ENCODE results near the gene TMEM141. TPM values are rescaled to one million over a fixed set of nuclear protein-coding genes. Genes with fewer than 3 reads are reported as not detected.
"Not testable (repeated sequence)": the region's sequence is repeated elsewhere in the genome, so short reads cannot be mapped to it uniquely, and the experiment has no call there.

TMEM141 gene
- total and polyA plus RNA-seq, 12 donors, result 48.1 to 107 (median 64.1) TPM

DNA sequence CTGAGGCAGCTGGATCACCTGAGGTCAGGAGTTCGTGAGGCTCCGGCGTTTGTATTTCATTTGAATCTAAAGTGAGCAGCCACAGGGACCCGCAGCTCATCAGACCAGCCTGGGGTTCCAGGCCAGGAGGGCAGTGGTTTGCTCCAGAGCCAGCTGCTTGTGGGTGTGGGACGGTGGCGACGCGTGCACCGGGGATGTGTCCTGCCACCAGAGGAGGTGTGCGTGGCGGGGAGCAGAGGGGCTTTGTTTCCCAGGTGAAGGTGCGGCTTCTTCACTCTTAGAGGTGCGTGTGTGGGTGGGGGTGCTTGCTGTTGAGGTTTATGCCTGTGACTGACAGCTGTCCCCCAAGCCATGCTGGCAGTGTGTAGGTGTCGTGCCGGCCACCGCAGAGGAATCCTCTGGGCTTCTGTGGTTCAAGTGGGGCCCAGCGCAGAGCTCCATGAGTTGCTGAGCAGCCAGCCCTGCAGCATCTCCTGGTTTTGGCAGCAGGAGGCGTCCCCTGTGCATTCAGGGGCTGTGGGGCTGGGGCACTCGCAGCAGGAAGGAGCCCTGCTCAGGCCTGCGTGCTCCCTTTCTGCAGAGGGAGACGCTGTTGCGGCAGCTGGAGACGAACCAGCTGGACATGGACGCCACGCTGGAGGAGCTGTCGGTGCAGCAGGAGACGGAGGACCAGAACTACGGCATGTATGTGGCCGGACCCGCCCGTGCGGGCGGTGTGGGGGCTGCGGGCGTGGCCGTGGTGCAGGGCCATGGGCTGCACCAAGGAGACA, 44.2 kb downstream of the TMEM141 start:
- intact Hi-C loops (cut with DNase I), result no loop called here
- DNase-seq (peak in 1 of 2 donors; percentile 11), ATAC-seq (no peak)
- no peaks in the 10 kb centered on the region for H3K27me3 ChIP-seq
- no peak for TF ChIP-seq CTCF (IDR thresholded peaks at IDR 0.05)
- peaks cover 0 to 87% (median 25%) of the 10 kb centered on the region in 9 donors for H3K36me3 ChIP-seq
- WGBS, 2 donors, result 91% methylated on average over 36 of the region's 36 CpGs
- no peak overlapping the region for H3K27ac ChIP-seq
- H3K4me3 ChIP-seq, result no peak overlapping the region
- no peaks in the 10 kb centered on the region for H3K4me1 ChIP-seq
- no peaks in the 10 kb centered on the region for H3K9me3 ChIP-seq

DNA sequence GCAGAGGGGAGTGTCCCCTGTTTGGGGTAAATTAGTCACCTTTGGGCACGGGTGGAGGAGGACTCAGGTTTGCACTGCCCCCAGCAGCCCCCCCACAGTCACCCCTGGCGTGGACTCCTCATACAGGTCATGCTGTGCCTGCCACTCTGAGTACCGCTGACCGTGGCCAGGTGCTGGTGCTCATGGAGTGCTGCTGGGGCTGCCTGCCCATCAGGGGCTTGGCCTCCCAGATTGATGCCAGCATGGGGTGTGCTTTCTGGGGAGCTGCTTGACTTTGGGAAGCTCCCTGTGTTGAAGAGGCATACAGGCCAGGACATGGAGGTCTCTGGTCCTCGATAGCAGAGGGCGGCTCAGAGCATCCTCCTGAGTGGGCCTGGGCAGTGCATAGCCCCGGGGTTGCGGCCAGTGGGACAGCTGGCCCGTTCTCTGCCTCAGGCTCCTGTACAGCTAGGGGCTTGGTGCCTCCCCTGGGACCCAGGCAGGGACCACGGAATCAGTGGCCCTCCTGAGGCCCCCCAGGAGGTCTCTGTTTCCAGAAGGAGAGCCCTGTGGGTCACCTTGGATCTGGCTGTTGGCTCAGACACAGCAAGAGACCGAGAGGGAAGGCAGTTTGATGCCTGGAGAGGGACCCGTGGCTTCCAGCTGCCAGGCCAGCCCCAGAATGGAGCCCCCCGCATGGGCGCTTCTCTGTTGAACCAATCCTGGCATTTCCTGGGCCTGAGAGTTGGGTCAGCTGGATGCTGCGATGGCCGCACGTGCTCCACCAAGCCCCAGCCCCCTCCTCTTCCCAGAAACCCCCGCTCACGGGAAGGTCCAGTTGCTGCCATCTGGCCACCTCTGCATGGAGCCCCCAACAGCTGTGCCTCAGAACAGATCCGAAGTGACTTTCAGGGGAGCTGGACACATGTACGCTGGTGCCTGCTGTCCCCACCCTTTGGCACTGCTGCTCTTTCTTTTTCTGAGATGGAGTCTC, 45.1 kb downstream of the TMEM141 start:
- WGBS, 2 donors, result 89 to 90% methylated on average over 21 of the region's 21 CpGs

GRCh38 chr9:136837146-136837855, 46.2 kb downstream of the TMEM141 start:
- WGBS, 2 donors, result 90 to 91% methylated on average over 27 of the region's 27 CpGs
- Histone ChIP-seq H3K27ac (no peak overlapping the region), H3K27me3 (no peaks in the 10 kb centered on the region), H3K4me1 (peaks cover 0 to 19% (median 9%) of the 10 kb centered on the region in 9 donors), H3K36me3 (peaks cover 0 to 70% (median 11%) of the 10 kb centered on the region in 9 donors), H3K9me3 (no peaks in the 10 kb centered on the region), H3K4me3 (no peak overlapping the region)
- intact Hi-C loops (cut with DNase I), result no loop called here
- no peak for ATAC-seq
- no peak for TF ChIP-seq CTCF (IDR thresholded peaks at IDR 0.05)
- peak in 1 of 2 donors; percentile 11 for DNase-seq

More for the DNA sequence above, 45.1 kb downstream of the TMEM141 start:
- intact Hi-C loops (cut with DNase I), result no loop called here
- DNase-seq (no peak), ATAC-seq (no peak)
- Histone ChIP-seq H3K36me3 (peaks cover 0 to 81% (median 18%) of the 10 kb centered on the region in 9 donors), H3K4me3 (no peak overlapping the region), H3K4me1 (peaks cover 0 to 8% (median 0%) of the 10 kb centered on the region in 9 donors), H3K27me3 (no peaks in the 10 kb centered on the region), H3K27ac (no peak overlapping the region), H3K9me3 (no peaks in the 10 kb centered on the region)
- no peak for TF ChIP-seq CTCF (IDR thresholded peaks at IDR 0.05)

GRCh38 chr9:136837856-136838277, 46.7 kb downstream of the TMEM141 start:
- H3K36me3 ChIP-seq, result peaks cover 0 to 65% (median 11%) of the 10 kb centered on the region in 9 donors
- DNase-seq; H3K27me3 ChIP-seq; H3K27ac ChIP-seq; H3K9me3 ChIP-seq; intact Hi-C loops (cut with DNase I); H3K4me3 ChIP-seq; ATAC-seq: not testable (repeated sequence)
- peaks cover 3 to 24% (median 12%) of the 10 kb centered on the region in 9 donors for H3K4me1 ChIP-seq
- WGBS, 2 donors, result 93% methylated on average over 15 of the region's 15 CpGs
